Stromal cell of bone marrow (primary cell): Measurements from ENCODE around the gene MYO18B.

Source experiments
- DNase-seq: peaks from one replicate; pipeline ENCODE4 v3.0.0-alpha.2; 2012; ENCODE audit warnings: low read depth

The MYO18B gene

DNA sequence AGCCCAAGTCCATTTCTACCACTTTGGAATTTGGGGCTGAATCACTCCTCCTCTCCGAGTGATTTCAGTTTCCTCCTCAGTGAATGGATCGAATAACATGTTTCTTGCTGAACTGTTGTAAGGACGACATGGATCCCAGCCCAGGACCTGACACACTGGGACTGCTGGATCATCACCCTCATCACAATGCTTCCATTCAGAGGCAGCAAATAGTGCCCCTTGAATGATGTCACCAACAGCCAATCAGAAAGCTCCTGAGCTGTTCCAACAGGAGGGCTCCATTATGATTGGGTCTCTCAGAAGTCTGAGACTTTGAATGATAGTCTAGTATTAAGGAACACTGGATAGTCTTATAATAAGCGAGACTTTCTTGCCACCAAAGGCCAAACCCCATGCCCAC lies 158.9 kb downstream of the MYO18B start:
- DNase-seq: no peak

DNA sequence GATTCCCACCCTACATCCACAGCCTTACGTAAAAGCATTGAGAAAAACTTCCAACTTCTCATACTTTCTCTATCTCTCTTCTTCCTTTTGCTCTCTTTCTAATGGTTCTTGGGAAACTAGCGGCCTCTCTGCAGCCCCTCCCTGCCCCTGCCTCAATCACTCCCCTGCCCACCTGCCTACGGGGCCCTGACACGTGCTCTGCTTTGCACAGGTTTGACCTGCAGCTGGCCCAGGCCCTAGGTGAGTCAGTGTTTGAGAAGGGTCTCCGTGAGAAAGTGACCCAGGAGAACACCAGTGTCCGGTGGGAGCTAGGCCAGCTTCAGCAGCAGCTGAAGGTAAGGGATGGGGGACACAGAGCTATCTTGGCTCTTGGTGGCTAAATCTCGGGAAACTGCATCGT lies 160.4 kb downstream of the MYO18B start:
- no peak for DNase-seq

- no peak for DNase-seq
Measured at GRCh38 chr22:25903294-25903693, 161.3 kb downstream of the MYO18B start.

- DNase-seq: no peak
Measured at GRCh38 chr22:25908212-25908611, 166.2 kb downstream of the MYO18B start.

DNA sequence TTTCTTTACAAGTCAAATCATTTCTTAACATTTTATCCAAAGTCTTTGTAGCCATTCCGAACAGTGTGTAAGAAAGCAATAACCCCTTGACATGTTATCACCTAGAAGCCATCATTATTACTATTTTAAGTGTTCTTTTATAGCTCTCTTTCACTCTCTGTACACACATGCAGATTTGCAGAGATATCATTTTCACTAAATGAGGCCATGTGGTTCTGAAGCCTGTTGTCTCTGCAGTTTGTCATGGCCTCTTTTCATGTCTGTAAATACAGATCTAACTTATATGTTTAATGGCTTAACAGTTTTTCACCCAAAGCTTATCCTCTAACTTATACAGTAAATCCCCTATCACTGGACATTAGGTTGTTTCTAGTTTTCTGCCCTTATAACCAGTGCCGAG lies 166.8 kb downstream of the MYO18B start:
- no peak for DNase-seq

- no peak for DNase-seq
Measured at GRCh38 chr22:25909614-25910387, 167.8 kb downstream of the MYO18B start.

DNA sequence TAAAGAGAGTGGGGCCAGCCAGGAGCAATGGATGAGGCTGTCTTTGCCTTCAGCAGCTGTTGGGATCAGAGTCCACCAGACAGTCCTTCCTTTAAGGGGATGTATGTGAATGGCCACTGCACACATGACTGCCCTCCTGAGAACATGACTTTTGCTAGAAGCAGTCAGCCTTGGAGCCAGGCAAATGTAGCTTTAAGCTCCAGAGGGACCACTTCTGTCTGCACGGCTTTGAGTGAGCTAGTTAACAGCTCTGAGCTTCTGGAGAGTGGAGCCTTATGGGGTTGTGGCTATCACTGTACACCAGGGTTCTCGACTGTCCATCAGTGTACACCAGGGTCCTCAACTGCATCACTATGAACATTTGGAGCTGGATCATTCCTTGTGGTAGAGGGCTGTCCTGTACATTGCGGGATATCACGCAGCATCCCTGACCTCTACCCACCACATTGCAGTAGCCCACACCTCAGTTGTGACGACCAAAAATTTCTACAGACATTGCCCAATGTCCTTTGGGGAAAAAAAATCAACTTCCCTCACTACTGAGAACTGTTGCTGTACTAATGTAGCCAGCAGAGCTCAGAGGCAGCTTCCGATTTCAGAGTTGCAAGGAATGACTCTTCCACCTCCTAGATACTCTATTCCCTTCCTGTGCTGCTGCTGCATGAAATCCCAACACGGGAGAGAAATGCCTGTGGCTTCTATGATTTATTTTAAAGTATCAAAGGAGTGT lies 169.4 kb downstream of the MYO18B start:
- DNase-seq: no peak

- no peak for DNase-seq
Measured at GRCh38 chr22:25919452-25919851, 177.5 kb downstream of the MYO18B start.

GRCh38 chr22:25922141-25922540 lies 180.2 kb downstream of the MYO18B start:
- no peak for DNase-seq

GRCh38 chr22:25923914-25924313 lies 181.9 kb downstream of the MYO18B start:
- DNase-seq: no peak

DNA sequence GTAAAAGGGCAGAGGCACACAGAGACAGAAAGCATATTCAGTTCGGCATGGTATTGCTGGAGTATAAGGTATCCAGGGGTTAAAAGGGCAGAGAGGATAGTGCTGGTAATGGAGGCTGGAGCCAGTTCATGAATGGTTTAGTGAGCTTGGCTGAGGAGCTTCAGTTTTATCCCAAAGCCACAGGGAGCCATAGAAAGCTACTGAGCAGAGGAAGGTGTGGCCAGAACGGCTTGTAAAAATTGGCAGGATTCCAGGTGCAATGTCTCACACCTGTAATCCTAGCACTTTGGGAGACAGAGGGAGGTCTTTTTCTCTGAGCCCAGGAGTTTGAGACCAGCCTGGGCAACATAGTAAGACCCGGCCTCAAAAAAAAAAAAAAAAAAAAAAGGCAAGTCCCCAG lies 186.1 kb downstream of the MYO18B start:
- DNase-seq: no peak

GRCh38 chr22:25929321-25929878 lies 187.4 kb downstream of the MYO18B start:
- DNase-seq: no peak

GRCh38 chr22:25930083-25930482 lies 188.1 kb downstream of the MYO18B start:
- DNase-seq: no peak

GRCh38 chr22:25930788-25931310 lies 188.9 kb downstream of the MYO18B start:
- no peak for DNase-seq

DNA sequence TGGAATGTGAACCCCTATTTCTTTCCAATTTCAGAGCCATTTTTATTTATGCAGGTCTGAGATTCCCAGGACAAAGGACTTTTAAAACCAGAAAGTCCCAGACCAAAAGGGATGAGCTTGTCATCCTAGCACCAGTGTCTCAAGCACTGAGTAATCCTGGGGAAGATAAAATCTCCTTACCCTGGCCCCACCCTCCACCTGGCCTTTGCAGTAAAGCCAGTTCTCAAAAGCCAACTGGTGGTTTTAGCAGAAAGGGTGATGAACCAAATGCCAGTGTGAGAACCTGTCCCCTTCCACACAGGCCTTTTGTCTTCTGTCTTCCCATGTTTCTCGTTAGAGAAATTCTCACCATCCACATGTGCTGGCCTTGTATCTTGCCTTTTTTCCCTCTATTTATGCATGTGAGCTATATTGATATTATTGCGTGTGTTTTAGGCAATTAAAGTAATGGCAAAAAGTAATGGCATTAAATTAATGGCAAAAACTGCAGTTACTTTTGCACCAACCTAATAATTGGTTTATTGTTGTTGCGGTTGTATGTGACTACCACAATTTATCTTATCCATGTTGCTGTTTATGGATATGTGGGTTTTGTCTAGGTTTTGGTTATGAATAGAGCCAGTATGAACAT lies 191.3 kb downstream of the MYO18B start:
- no peak for DNase-seq

DNA sequence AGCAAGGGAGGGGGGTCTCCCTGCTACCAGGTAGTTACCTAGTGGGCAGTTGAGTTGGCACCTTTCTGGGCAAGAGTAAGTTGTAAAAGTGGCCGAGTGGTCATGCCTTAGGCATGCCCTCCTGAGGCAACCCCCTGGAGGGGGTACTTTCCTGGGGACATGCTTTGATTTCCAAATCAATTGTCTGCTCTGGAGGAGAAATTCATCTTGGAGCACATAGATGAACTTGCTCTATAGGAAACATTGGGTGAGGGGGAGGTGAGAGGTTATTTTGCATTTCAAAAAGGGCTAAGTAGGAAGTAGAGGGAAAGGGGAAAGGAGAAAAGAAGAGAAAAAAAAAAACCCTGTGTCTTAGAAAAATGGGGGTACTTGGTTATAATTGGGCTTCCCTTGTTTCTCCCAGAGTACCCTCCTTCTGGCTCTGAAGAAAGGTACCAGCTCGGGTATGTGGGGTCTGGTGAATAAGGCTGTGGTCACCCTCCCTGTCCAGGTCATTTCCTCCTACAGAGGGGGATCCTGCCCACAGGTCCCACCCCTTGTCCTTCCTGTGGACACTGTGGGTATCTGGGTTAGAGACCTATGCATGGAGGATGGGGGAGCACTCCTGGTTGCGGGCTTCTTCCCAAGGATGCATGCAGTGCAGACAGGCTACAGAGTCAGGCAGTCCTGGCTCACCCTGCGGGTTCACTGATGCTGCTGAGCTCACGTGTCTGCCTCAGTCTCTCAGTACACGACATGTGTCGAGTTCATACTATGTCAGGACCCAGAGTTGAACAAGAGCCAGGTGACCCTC lies 193.5 kb downstream of the MYO18B start:
- DNase-seq: no peak

GRCh38 chr22:25938151-25938550 lies 196.2 kb downstream of the MYO18B start:
- no peak for DNase-seq

DNA sequence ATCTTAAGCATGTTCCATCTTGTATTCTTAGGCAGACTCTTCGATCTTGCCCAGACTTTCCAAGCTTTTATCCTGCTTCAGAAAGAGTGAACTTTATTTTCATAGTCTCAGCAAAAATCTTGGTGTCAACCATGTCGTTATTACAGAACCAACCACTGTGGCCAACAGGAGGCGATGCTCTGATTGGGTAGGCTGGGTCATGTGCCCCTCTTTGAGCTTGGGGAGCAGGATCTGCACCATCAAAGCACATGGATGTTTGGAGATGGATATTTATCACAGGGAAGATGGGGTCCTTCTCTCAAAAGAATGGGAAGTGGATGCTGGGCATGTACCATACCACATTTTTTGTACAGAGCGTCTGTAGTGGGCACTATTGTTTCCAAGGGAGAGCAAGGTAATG lies 197.4 kb downstream of the MYO18B start:
- no peak for DNase-seq

DNA sequence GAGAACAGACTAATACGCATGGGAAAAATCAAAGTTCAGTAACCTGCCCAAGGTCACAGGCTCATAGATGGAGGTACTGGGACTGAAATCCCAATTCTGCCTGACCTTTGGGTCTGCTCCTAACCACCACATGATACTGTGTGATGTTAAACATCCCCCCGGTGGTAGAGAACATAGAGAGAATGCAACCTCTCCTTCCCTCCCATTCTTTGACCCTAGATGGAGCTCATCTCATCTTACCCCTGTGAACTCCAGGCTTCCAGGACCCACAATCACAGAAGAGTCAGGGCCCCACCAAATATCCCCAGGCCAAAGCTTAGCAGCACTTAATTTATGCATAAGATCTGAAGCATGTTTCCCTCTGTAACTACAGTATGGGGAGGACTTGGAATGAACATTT lies 198.5 kb downstream of the MYO18B start:
- no peak for DNase-seq

- DNase-seq: no peak
Measured at GRCh38 chr22:25941365-25941960, 199.5 kb downstream of the MYO18B start.

- no peak for DNase-seq
Measured at GRCh38 chr22:25942115-25942855, 200.3 kb downstream of the MYO18B start.
